ENCODE measurements around the gene POU6F1.
"Not testable (repeated sequence)": the region's sequence is repeated elsewhere in the genome, so short reads cannot be mapped to it uniquely, and the experiment has no call there.

The POU6F1 gene

GRCh38 chr12:51229116-51229809 is 11.4 kb upstream of the POU6F1 start:
- Histone ChIP-seq H3K4me2 (ENCODE audit: low read length) (no peak overlapping the region), H3K4me1 (ENCODE audit: insufficient read depth, low read length, severe bottlenecking) (no peaks in the 10 kb centered on the region), H3K9me3 (ENCODE audit: low read length) (0 out of 2 replicates have a peak, but pooled peaks cover 2% of the 10 kb centered on the region), H3K27me3 (ENCODE audit: insufficient read depth, low read length) (no peaks in the 10 kb centered on the region), H3K4me3 (ENCODE audit: low read depth, low read length, poor library complexity, severe bottlenecking) (no peak overlapping the region), H3K79me2 (ENCODE audit: insufficient read depth, low read length) (no peaks in the 10 kb centered on the region), H4K20me1 (ENCODE audit: insufficient read depth, low read length) (no peaks in the 10 kb centered on the region), H3F3A (ENCODE audit: insufficient read depth, low read length) (no peaks in the 10 kb centered on the region; the same call in 1 of the 2 replicates), H2AFZ (ENCODE audit: low read length) (no peak overlapping the region), H3K36me3 (ENCODE audit: insufficient read depth, low read length) (no peaks in the 10 kb centered on the region), H3K27ac (ENCODE audit: low read depth, low read length, poor library complexity, severe bottlenecking) (no peak overlapping the region), H3K9me2 (ENCODE audit: low read depth, low read length) (no peaks in the 10 kb centered on the region), H3K9ac (ENCODE audit: low read length) (no peak overlapping the region)
- TF ChIP-seq CTCF (IDR thresholded peaks at IDR 0.05; ENCODE audit: low read length) (no peak), EZH2 (IDR thresholded peaks at IDR 0.05; ENCODE audit: borderline replicate concordance, low read length) (no peak)

GRCh38 chr12:51227962-51228361 is 10.1 kb upstream of the POU6F1 start:
- no peaks in the 10 kb centered on the region for H3K9me2 ChIP-seq (ENCODE audit: low read depth, low read length)
- no peaks in the 10 kb centered on the region for H3K36me3 ChIP-seq (ENCODE audit: insufficient read depth, low read length)
- no peak overlapping the region for H3K9ac ChIP-seq (ENCODE audit: low read length)
- no peak overlapping the region for H3K4me2 ChIP-seq (ENCODE audit: low read length)
- no peaks in the 10 kb centered on the region for H3K79me2 ChIP-seq (ENCODE audit: insufficient read depth, low read length)
- TF ChIP-seq CTCF (IDR thresholded peaks at IDR 0.05; ENCODE audit: low read length) (no peak), EZH2 (IDR thresholded peaks at IDR 0.05; ENCODE audit: borderline replicate concordance, low read length) (no peak)
- H3K27ac ChIP-seq (ENCODE audit: low read depth, low read length, poor library complexity, severe bottlenecking), result no peak overlapping the region
- no peaks in the 10 kb centered on the region for H3K27me3 ChIP-seq (ENCODE audit: insufficient read depth, low read length)
- H3K4me1 ChIP-seq (ENCODE audit: insufficient read depth, low read length, severe bottlenecking), result no peaks in the 10 kb centered on the region
- H4K20me1 ChIP-seq (ENCODE audit: insufficient read depth, low read length), result no peaks in the 10 kb centered on the region
- no peak overlapping the region for H2AFZ ChIP-seq (ENCODE audit: low read length)
- H3F3A ChIP-seq (ENCODE audit: insufficient read depth, low read length), result no peaks in the 10 kb centered on the region; the same call in 1 of the 2 replicates
- 0 out of 2 replicates have a peak, but pooled peaks cover 2% of the 10 kb centered on the region for H3K9me3 ChIP-seq (ENCODE audit: low read length)
- H3K4me3 ChIP-seq (ENCODE audit: low read depth, low read length, poor library complexity, severe bottlenecking), result no peak overlapping the region

GRCh38 chr12:51227112-51227511 is 9.2 kb upstream of the POU6F1 start:
- H3K27ac ChIP-seq (ENCODE audit: low read depth, low read length, poor library complexity, severe bottlenecking); H3F3A ChIP-seq (ENCODE audit: insufficient read depth, low read length); H3K9me3 ChIP-seq (ENCODE audit: low read length); H3K36me3 ChIP-seq (ENCODE audit: insufficient read depth, low read length); H2AFZ ChIP-seq (ENCODE audit: low read length); H3K4me3 ChIP-seq (ENCODE audit: low read depth, low read length, poor library complexity, severe bottlenecking); H3K27me3 ChIP-seq (ENCODE audit: insufficient read depth, low read length); H3K9ac ChIP-seq (ENCODE audit: low read length); H3K4me1 ChIP-seq (ENCODE audit: insufficient read depth, low read length, severe bottlenecking); H3K9me2 ChIP-seq (ENCODE audit: low read depth, low read length); H3K79me2 ChIP-seq (ENCODE audit: insufficient read depth, low read length); H3K4me2 ChIP-seq (ENCODE audit: low read length); H4K20me1 ChIP-seq (ENCODE audit: insufficient read depth, low read length): not testable (repeated sequence)

GRCh38 chr12:51225771-51226170 is 7.9 kb upstream of the POU6F1 start:
- H3K9me3 ChIP-seq (ENCODE audit: low read length), result no peaks in the 10 kb centered on the region
- TF ChIP-seq CTCF (IDR thresholded peaks at IDR 0.05; ENCODE audit: low read length) (no peak), EZH2 (IDR thresholded peaks at IDR 0.05; ENCODE audit: borderline replicate concordance, low read length) (no peak)
- no peak overlapping the region for H3K4me2 ChIP-seq (ENCODE audit: low read length)
- H3K9me2 ChIP-seq (ENCODE audit: low read depth, low read length), result no peaks in the 10 kb centered on the region
- H3K27ac ChIP-seq (ENCODE audit: low read depth, low read length, poor library complexity, severe bottlenecking), result no peak overlapping the region
- H3K4me3 ChIP-seq (ENCODE audit: low read depth, low read length, poor library complexity, severe bottlenecking), result no peak overlapping the region
- no peaks in the 10 kb centered on the region; the same call in 1 of the 2 replicates for H3F3A ChIP-seq (ENCODE audit: insufficient read depth, low read length)
- H3K79me2 ChIP-seq (ENCODE audit: insufficient read depth, low read length), result no peaks in the 10 kb centered on the region
- H4K20me1 ChIP-seq (ENCODE audit: insufficient read depth, low read length), result no peaks in the 10 kb centered on the region
- no peaks in the 10 kb centered on the region for H3K36me3 ChIP-seq (ENCODE audit: insufficient read depth, low read length)
- no peaks in the 10 kb centered on the region for H3K4me1 ChIP-seq (ENCODE audit: insufficient read depth, low read length, severe bottlenecking)
- no peaks in the 10 kb centered on the region for H3K27me3 ChIP-seq (ENCODE audit: insufficient read depth, low read length)
- H2AFZ ChIP-seq (ENCODE audit: low read length), result no peak overlapping the region
- H3K9ac ChIP-seq (ENCODE audit: low read length), result no peak overlapping the region
